Measurements from ENCODE around the gene WDR31.

WDR31 gene

GRCh38 chr9:113349445-113350094 lies 9.5 kb upstream of the WDR31 start, which contains the start of gene BSPRY:
Gene BSPRY (plus strand): TSS chr9:113349541. CDS start chr9:113349580, 39 bp downstream.
- H3K4me3 ChIP-seq (ENCODE audit: low read length) = peak within 1 kb of the TSS; percentile 62

GRCh38 chr9:113349066-113349444 lies 9.0 kb upstream of the WDR31 start:
- no peak overlapping the region for H3K9ac ChIP-seq (ENCODE audit: low read length)
- no peaks in the 10 kb centered on the region for H3K9me3 ChIP-seq (ENCODE audit: control insufficient read depth, low read length)
- H3K4me3 ChIP-seq (ENCODE audit: low read length) = peak overlapping the region; percentile 62
- peaks cover 38% of the 10 kb centered on the region for H3K27me3 ChIP-seq (replicated peaks; ENCODE audit: control insufficient read depth, insufficient read depth, low read length)
- no peaks in the 10 kb centered on the region for H3K36me3 ChIP-seq (ENCODE audit: control insufficient read depth, insufficient read depth, low read length, severe bottlenecking)
- peaks cover 6% of the 10 kb centered on the region for H3K4me1 ChIP-seq (ENCODE audit: control insufficient read depth, insufficient read depth, low read length)
- DNase-seq (ENCODE audit: low read depth) = no peak

More at GRCh38 chr9:113349445-113350094, 9.5 kb upstream of the WDR31 start, which contains the start of gene BSPRY:
- no peaks in the 10 kb centered on the region for H3K36me3 ChIP-seq (ENCODE audit: control insufficient read depth, insufficient read depth, low read length, severe bottlenecking)
- H3K9ac ChIP-seq (ENCODE audit: low read length) = no peak within 1 kb of the TSS
- H3K4me1 ChIP-seq (ENCODE audit: control insufficient read depth, insufficient read depth, low read length) = peaks cover 4% of the 10 kb centered on the region
- peaks cover 44% of the 10 kb centered on the region for H3K27me3 ChIP-seq (replicated peaks; ENCODE audit: control insufficient read depth, insufficient read depth, low read length)
- no peaks in the 10 kb centered on the region for H3K9me3 ChIP-seq (ENCODE audit: control insufficient read depth, low read length)
- no peak for DNase-seq (ENCODE audit: low read depth)

- Histone ChIP-seq H3K9me3 (ENCODE audit: control insufficient read depth, low read length) (no peaks in the 10 kb centered on the region), H3K4me3 (ENCODE audit: low read length) (no peak overlapping the region), H3K27me3 (replicated peaks; ENCODE audit: control insufficient read depth, insufficient read depth, low read length) (peaks cover 34% of the 10 kb centered on the region), H3K9ac (ENCODE audit: low read length) (no peak overlapping the region), H3K4me1 (ENCODE audit: control insufficient read depth, insufficient read depth, low read length) (peaks cover 11% of the 10 kb centered on the region), H3K36me3 (ENCODE audit: control insufficient read depth, insufficient read depth, low read length, severe bottlenecking) (no peaks in the 10 kb centered on the region)
- no peak for DNase-seq (ENCODE audit: low read depth)
Observed at GRCh38 chr9:113348437-113348836, 8.4 kb upstream of the WDR31 start.

- H3K9me3 ChIP-seq (ENCODE audit: control insufficient read depth, low read length) = no peaks in the 10 kb centered on the region
- no peak overlapping the region for H3K4me3 ChIP-seq (ENCODE audit: low read length)
- no peak for DNase-seq (ENCODE audit: low read depth)
- H3K4me1 ChIP-seq (ENCODE audit: control insufficient read depth, insufficient read depth, low read length) = peaks cover 14% of the 10 kb centered on the region
- H3K36me3 ChIP-seq (ENCODE audit: control insufficient read depth, insufficient read depth, low read length, severe bottlenecking) = no peaks in the 10 kb centered on the region
- no peak overlapping the region for H3K9ac ChIP-seq (ENCODE audit: low read length)
- H3K27me3 ChIP-seq (replicated peaks; ENCODE audit: control insufficient read depth, insufficient read depth, low read length) = peaks cover 11% of the 10 kb centered on the region
Observed at GRCh38 chr9:113345671-113346070, 5.6 kb upstream of the WDR31 start.

- Histone ChIP-seq H3K4me1 (ENCODE audit: control insufficient read depth, insufficient read depth, low read length) (peaks cover 14% of the 10 kb centered on the region), H3K9me3 (ENCODE audit: control insufficient read depth, low read length) (no peaks in the 10 kb centered on the region), H3K27me3 (replicated peaks; ENCODE audit: control insufficient read depth, insufficient read depth, low read length) (peaks cover 6% of the 10 kb centered on the region), H3K36me3 (ENCODE audit: control insufficient read depth, insufficient read depth, low read length, severe bottlenecking) (no peaks in the 10 kb centered on the region), H3K4me3 (ENCODE audit: low read length) (no peak overlapping the region), H3K9ac (ENCODE audit: low read length) (no peak overlapping the region)
- no peak for DNase-seq (ENCODE audit: low read depth)
Observed at GRCh38 chr9:113345190-113345589, 5.1 kb upstream of the WDR31 start.

GRCh38 chr9:113343732-113344231 lies 3.7 kb upstream of the WDR31 start:
- Histone ChIP-seq H3K9ac (ENCODE audit: low read length) (peak overlapping the region; percentile 41), H3K4me1 (ENCODE audit: control insufficient read depth, insufficient read depth, low read length) (peaks cover 14% of the 10 kb centered on the region), H3K36me3 (ENCODE audit: control insufficient read depth, insufficient read depth, low read length, severe bottlenecking) (no peaks in the 10 kb centered on the region), H3K27me3 (replicated peaks; ENCODE audit: control insufficient read depth, insufficient read depth, low read length) (no peaks in the 10 kb centered on the region), H3K9me3 (ENCODE audit: control insufficient read depth, low read length) (no peaks in the 10 kb centered on the region), H3K4me3 (ENCODE audit: low read length) (no peak overlapping the region)
- peak; percentile 38 for DNase-seq (ENCODE audit: low read depth)

- H3K9ac ChIP-seq (ENCODE audit: low read length) = no peak overlapping the region
- H3K4me3 ChIP-seq (ENCODE audit: low read length) = no peak overlapping the region
- peaks cover 14% of the 10 kb centered on the region for H3K4me1 ChIP-seq (ENCODE audit: control insufficient read depth, insufficient read depth, low read length)
- H3K36me3 ChIP-seq (ENCODE audit: control insufficient read depth, insufficient read depth, low read length, severe bottlenecking) = no peaks in the 10 kb centered on the region
- DNase-seq (ENCODE audit: low read depth) = no peak
- no peaks in the 10 kb centered on the region for H3K9me3 ChIP-seq (ENCODE audit: control insufficient read depth, low read length)
- H3K27me3 ChIP-seq (replicated peaks; ENCODE audit: control insufficient read depth, insufficient read depth, low read length) = no peaks in the 10 kb centered on the region
Observed at GRCh38 chr9:113341712-113342410, 1.8 kb upstream of the WDR31 start.

GRCh38 chr9:113337714-113338113 lies 2.4 kb downstream of the WDR31 start:
- Histone ChIP-seq H3K36me3 (ENCODE audit: control insufficient read depth, insufficient read depth, low read length, severe bottlenecking) (no peaks in the 10 kb centered on the region), H3K4me1 (ENCODE audit: control insufficient read depth, insufficient read depth, low read length) (peaks cover 5% of the 10 kb centered on the region), H3K4me3 (ENCODE audit: low read length) (no peak overlapping the region), H3K27me3 (replicated peaks; ENCODE audit: control insufficient read depth, insufficient read depth, low read length) (no peaks in the 10 kb centered on the region), H3K9ac (ENCODE audit: low read length) (no peak overlapping the region), H3K9me3 (ENCODE audit: control insufficient read depth, low read length) (no peaks in the 10 kb centered on the region)
- no peak for DNase-seq (ENCODE audit: low read depth)

- H3K4me1 ChIP-seq (ENCODE audit: control insufficient read depth, insufficient read depth, low read length) = no peaks in the 10 kb centered on the region
- no peaks in the 10 kb centered on the region for H3K27me3 ChIP-seq (replicated peaks; ENCODE audit: control insufficient read depth, insufficient read depth, low read length)
- no peak for DNase-seq (ENCODE audit: low read depth)
- no peaks in the 10 kb centered on the region for H3K9me3 ChIP-seq (ENCODE audit: control insufficient read depth, low read length)
- no peak overlapping the region for H3K4me3 ChIP-seq (ENCODE audit: low read length)
- no peaks in the 10 kb centered on the region for H3K36me3 ChIP-seq (ENCODE audit: control insufficient read depth, insufficient read depth, low read length, severe bottlenecking)
- H3K9ac ChIP-seq (ENCODE audit: low read length) = no peak overlapping the region
Observed at GRCh38 chr9:113331780-113332179, 8.3 kb downstream of the WDR31 start.

- Histone ChIP-seq H3K4me3 (ENCODE audit: low read length) (no peak overlapping the region), H3K4me1 (ENCODE audit: control insufficient read depth, insufficient read depth, low read length) (no peaks in the 10 kb centered on the region), H3K27me3 (replicated peaks; ENCODE audit: control insufficient read depth, insufficient read depth, low read length) (no peaks in the 10 kb centered on the region), H3K9ac (ENCODE audit: low read length) (no peak overlapping the region), H3K9me3 (ENCODE audit: control insufficient read depth, low read length) (no peaks in the 10 kb centered on the region), H3K36me3 (ENCODE audit: control insufficient read depth, insufficient read depth, low read length, severe bottlenecking) (no peaks in the 10 kb centered on the region)
- no peak for DNase-seq (ENCODE audit: low read depth)
Observed at GRCh38 chr9:113328045-113328782, 11.9 kb downstream of the WDR31 start.

- Histone ChIP-seq H3K9ac (ENCODE audit: low read length) (no peak overlapping the region), H3K4me3 (ENCODE audit: low read length) (no peak overlapping the region), H3K27me3 (replicated peaks; ENCODE audit: control insufficient read depth, insufficient read depth, low read length) (no peaks in the 10 kb centered on the region), H3K9me3 (ENCODE audit: control insufficient read depth, low read length) (no peaks in the 10 kb centered on the region), H3K4me1 (ENCODE audit: control insufficient read depth, insufficient read depth, low read length) (no peaks in the 10 kb centered on the region), H3K36me3 (ENCODE audit: control insufficient read depth, insufficient read depth, low read length, severe bottlenecking) (no peaks in the 10 kb centered on the region)
- DNase-seq (ENCODE audit: low read depth) = no peak
Observed at GRCh38 chr9:113326230-113326629, 13.8 kb downstream of the WDR31 start.

All from adipocyte (in vitro differentiated cells).